ENCODE measurements around the gene RIN3. TPM values are rescaled to one million over a fixed set of nuclear protein-coding genes. Genes with fewer than 3 reads are reported as not detected.
"Not testable (repeated sequence)": the region's sequence is repeated elsewhere in the genome, so short reads cannot be mapped to it uniquely, and the experiment has no call there.

The RIN3 gene
- total RNA-seq, 4 donors from 2014 or later: 4.7 to 7.9 (median 6.6) TPM

- intact Hi-C loops (cut with DNase I): no loop called here
- H3K4me3 ChIP-seq (replicated peaks in 1 of 3): no peak overlapping the region
- WGBS, 2 donors: 75 to 80% methylated on average over 4 of the region's 4 CpGs
- peaks cover 0 to 7% of the 10 kb centered on the region in 2 donors for H3K4me1 ChIP-seq
- no peaks in the 10 kb centered on the region for H3K36me3 ChIP-seq
- no peaks in the 10 kb centered on the region for H3K27me3 ChIP-seq
- TF ChIP-seq, protein P1, sequence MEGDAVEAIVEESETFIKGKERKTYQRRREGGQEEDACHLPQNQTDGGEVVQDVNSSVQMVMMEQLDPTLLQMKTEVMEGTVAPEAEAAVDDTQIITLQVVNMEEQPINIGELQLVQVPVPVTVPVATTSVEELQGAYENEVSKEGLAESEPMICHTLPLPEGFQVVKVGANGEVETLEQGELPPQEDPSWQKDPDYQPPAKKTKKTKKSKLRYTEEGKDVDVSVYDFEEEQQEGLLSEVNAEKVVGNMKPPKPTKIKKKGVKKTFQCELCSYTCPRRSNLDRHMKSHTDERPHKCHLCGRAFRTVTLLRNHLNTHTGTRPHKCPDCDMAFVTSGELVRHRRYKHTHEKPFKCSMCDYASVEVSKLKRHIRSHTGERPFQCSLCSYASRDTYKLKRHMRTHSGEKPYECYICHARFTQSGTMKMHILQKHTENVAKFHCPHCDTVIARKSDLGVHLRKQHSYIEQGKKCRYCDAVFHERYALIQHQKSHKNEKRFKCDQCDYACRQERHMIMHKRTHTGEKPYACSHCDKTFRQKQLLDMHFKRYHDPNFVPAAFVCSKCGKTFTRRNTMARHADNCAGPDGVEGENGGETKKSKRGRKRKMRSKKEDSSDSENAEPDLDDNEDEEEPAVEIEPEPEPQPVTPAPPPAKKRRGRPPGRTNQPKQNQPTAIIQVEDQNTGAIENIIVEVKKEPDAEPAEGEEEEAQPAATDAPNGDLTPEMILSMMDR (IDR thresholded peaks at IDR 0.05): no peak
- no peak for TF ChIP-seq POLR2A (IDR thresholded peaks at IDR 0.05)
- no peak for DNase-seq
- no peak overlapping the region for H3K27ac ChIP-seq
- H3K9me3 ChIP-seq: no peaks in the 10 kb centered on the region
Measured at GRCh38 chr14:92677087-92677668, 163.6 kb downstream of the RIN3 start.

DNA sequence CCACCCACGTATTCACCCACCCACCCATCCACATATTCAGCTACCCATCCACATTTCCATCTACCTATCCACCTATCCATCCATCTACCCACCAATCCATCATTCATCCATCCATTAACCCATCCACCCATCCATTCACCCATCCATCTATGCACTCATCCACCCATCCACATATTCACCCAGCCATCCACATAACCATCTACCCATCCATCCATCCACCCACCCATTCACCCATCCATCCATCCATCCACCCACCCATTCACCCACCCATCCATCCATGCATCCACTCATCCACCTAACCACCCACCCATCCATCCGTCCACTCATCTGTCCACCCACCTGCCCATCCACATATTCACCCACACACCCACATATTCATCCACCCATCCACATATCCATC lies 164.4 kb downstream of the RIN3 start:
- Histone ChIP-seq H3K4me3 (replicated peaks in 1 of 3) (no peak overlapping the region), H3K4me1 (peaks cover 0 to 7% of the 10 kb centered on the region in 2 donors), H3K9me3 (no peaks in the 10 kb centered on the region), H3K27ac (no peak overlapping the region), H3K36me3 (no peaks in the 10 kb centered on the region), H3K27me3 (no peaks in the 10 kb centered on the region)
- 98% methylated on average over 2 of the region's 2 CpGs for WGBS, 2 donors
- no peak for DNase-seq
- intact Hi-C loops (cut with DNase I): no loop called here
- TF ChIP-seq, protein P1 (IDR thresholded peaks at IDR 0.05): no peak
- no peak for TF ChIP-seq POLR2A (IDR thresholded peaks at IDR 0.05)

- Histone ChIP-seq H3K27ac (no peak overlapping the region), H3K36me3 (no peaks in the 10 kb centered on the region), H3K9me3 (no peaks in the 10 kb centered on the region), H3K4me1 (peaks cover 0 to 7% of the 10 kb centered on the region in 2 donors), H3K27me3 (no peaks in the 10 kb centered on the region), H3K4me3 (replicated peaks in 1 of 3) (no peak overlapping the region)
- TF ChIP-seq, protein P1 (IDR thresholded peaks at IDR 0.05): no peak
- no peak for TF ChIP-seq POLR2A (IDR thresholded peaks at IDR 0.05)
- 70 to 100% methylated on average over 3 to 5 of the region's 5 CpGs for WGBS, 2 donors
- intact Hi-C loops (cut with DNase I): no loop called here
- DNase-seq: no peak
Measured at GRCh38 chr14:92678766-92679165, 165.2 kb downstream of the RIN3 start.

- Histone ChIP-seq H3K9me3 (no peaks in the 10 kb centered on the region), H3K4me1 (peaks cover 0 to 7% of the 10 kb centered on the region in 2 donors), H3K27ac (no peak overlapping the region), H3K36me3 (no peaks in the 10 kb centered on the region), H3K4me3 (replicated peaks in 1 of 3) (no peak overlapping the region), H3K27me3 (no peaks in the 10 kb centered on the region)
- no peak for DNase-seq
- TF ChIP-seq POLR2A (IDR thresholded peaks at IDR 0.05): no peak
- TF ChIP-seq, protein P1 (IDR thresholded peaks at IDR 0.05): no peak
- intact Hi-C loops (cut with DNase I): no loop called here
- WGBS, 2 donors: 92 to 100% methylated on average over 1 to 2 of the region's 4 CpGs
Measured at GRCh38 chr14:92679246-92679645, 165.7 kb downstream of the RIN3 start.

DNA sequence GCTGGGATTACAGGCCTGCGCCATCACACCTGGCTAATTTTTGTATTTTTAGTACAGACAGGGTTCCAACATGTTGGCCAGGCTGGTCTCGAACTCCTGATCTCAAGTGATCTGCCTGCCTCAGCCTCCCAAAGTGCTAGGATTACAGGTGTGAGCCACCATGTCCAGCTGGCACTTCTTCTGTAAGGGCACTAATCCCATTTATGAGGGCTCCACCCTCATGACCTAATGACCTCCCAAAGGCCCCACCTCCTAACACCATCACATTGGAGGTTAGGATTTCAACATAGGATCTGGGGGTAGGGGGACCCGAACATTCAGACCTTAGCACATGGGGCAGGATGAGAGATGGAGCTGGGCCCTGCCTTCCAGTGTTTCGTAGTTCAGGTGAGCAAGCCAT lies 166.7 kb downstream of the RIN3 start:
- H3K4me3 ChIP-seq (replicated peaks in 1 of 3); H3K27me3 ChIP-seq; DNase-seq; H3K36me3 ChIP-seq; H3K27ac ChIP-seq; H3K4me1 ChIP-seq; H3K9me3 ChIP-seq: not testable (repeated sequence)
- intact Hi-C loops (cut with DNase I): loop anchor here (10.0 kb wide), 1 partner anchor 104 kb away; no protein-coding TSS in a partner anchor
- WGBS, 2 donors: 72 to 78% methylated on average over 4 of the region's 4 CpGs
